DOHH2 (cell line): Measurements from ENCODE around the gene HAL.

Experiments used
- H3F3A ChIP-seq: fragments of 200-600 bp; sonication (generic), shearing (Covaris generic); 2 replicates; pipeline ENCODE4 v1.6.0; 2016; ENCODE audit warnings: antibody characterized with exemption, mild to moderate bottlenecking; ENCODE audit not compliant: control insufficient read depth, insufficient read depth
- H3K27ac ChIP-seq: fragments of 200-600 bp; sonication (generic); 2 replicates; pipeline ENCODE4 v1.5.1; 2014; ENCODE audit warnings: low read depth, mild to moderate bottlenecking, low read length, moderate library complexity
- H3K27me3 ChIP-seq: fragments of 200-600 bp; sonication (generic); 2 replicates; pipeline ENCODE4 v1.6.1; 2014; ENCODE audit warnings: mild to moderate bottlenecking, low read length, mixed read lengths; ENCODE audit not compliant: control insufficient read depth
- H3K36me3 ChIP-seq: fragments of 200-600 bp; sonication (generic); 2 replicates; pipeline ENCODE4 v1.6.1; 2014; ENCODE audit warnings: mild to moderate bottlenecking, low read length, moderate library complexity, mixed read lengths; ENCODE audit not compliant: control insufficient read depth
- H3K4me1 ChIP-seq: fragments of 200-600 bp; sonication (generic); 2 replicates; pipeline ENCODE4 v1.6.1; 2014; ENCODE audit warnings: mild to moderate bottlenecking, low read length, mixed read lengths; ENCODE audit not compliant: control insufficient read depth
- H3K4me2 ChIP-seq: fragments of 200-600 bp; sonication (generic); 2 replicates; pipeline ENCODE4 v1.6.0; 2014; ENCODE audit warnings: mild to moderate bottlenecking, low read length, moderate library complexity
- H3K4me3 ChIP-seq: fragments of 200-600 bp; sonication (generic); 2 replicates; pipeline ENCODE4 v1.5.1; 2014; ENCODE audit warnings: mild to moderate bottlenecking, low read length, mixed read lengths
- H3K79me2 ChIP-seq: fragments of 200-600 bp; sonication (generic); 2 replicates; pipeline ENCODE4 v1.6.1; 2014; ENCODE audit warnings: mild to moderate bottlenecking, low read length, mixed read lengths; ENCODE audit not compliant: control insufficient read depth
- H3K9me2 ChIP-seq: fragments of 200-600 bp; sonication (generic); replicated peaks from 2 replicates; pipeline ENCODE4 v1.6.1; 2014; ENCODE audit warnings: mild to moderate bottlenecking, low read length, mixed read lengths; ENCODE audit not compliant: control insufficient read depth
- H3K9me3 ChIP-seq: fragments of 200-600 bp; sonication (generic); 2 replicates; pipeline ENCODE4 v1.6.1; 2014; ENCODE audit warnings: antibody characterized with exemption, low read length, mixed read lengths; ENCODE audit not compliant: control insufficient read depth, insufficient read depth
- H4K20me1 ChIP-seq: fragments of 200-600 bp; sonication (generic); 2 replicates; pipeline ENCODE4 v1.6.0; 2014; ENCODE audit warnings: low read depth, mild to moderate bottlenecking, antibody characterized with exemption, low read length, moderate library complexity; ENCODE audit not compliant: control insufficient read depth, insufficient read depth
- CTCF ChIP-seq: fragments of 200-600 bp; sonication (generic); IDR thresholded peaks from one replicate; pipeline ENCODE4 v1.5.1; 2014; ENCODE audit warnings: antibody characterized with exemption, mild to moderate bottlenecking, low read depth, low read length; ENCODE audit not compliant: poor library complexity, severe bottlenecking
- EZH2phosphoT487 ChIP-seq: fragments of 200-600 bp; sonication (generic); IDR thresholded peaks from 2 replicates; pipeline ENCODE4 v1.6.1; 2017; ENCODE audit warnings: borderline replicate concordance, mild to moderate bottlenecking, antibody characterized with exemption, low read length, moderate library complexity, mixed read lengths

Gene HAL

GRCh38 chr12:96006727-96007126 is 10.6 kb upstream of the HAL start:
- TF ChIP-seq CTCF, result no peak
- no peak for TF ChIP-seq EZH2phosphoT487
- H3K9me2 ChIP-seq, result no peaks in the 10 kb centered on the region
- H3K4me3 ChIP-seq, result no peak overlapping the region
- H3K36me3 ChIP-seq, result peaks cover 71% of the 10 kb centered on the region
- no peaks in the 10 kb centered on the region for H3K27me3 ChIP-seq
- H3K27ac ChIP-seq, result no peak overlapping the region
- H3F3A ChIP-seq, result no peaks in the 10 kb centered on the region
- no peaks in the 10 kb centered on the region for H3K4me1 ChIP-seq
- H3K79me2 ChIP-seq, result no peaks in the 10 kb centered on the region
- no peaks in the 10 kb centered on the region for H4K20me1 ChIP-seq
- no peak overlapping the region for H3K4me2 ChIP-seq
- H3K9me3 ChIP-seq, result no peaks in the 10 kb centered on the region

- Histone ChIP-seq H3K27me3 (no peaks in the 10 kb centered on the region), H3K79me2 (no peaks in the 10 kb centered on the region), H4K20me1 (no peaks in the 10 kb centered on the region), H3F3A (no peaks in the 10 kb centered on the region), H3K4me3 (no peak overlapping the region), H3K9me3 (no peaks in the 10 kb centered on the region), H3K36me3 (peaks cover 35% of the 10 kb centered on the region), H3K4me2 (no peak overlapping the region), H3K27ac (no peak overlapping the region), H3K4me1 (peaks cover 3% of the 10 kb centered on the region; the same call in 1 of the 2 replicates), H3K9me2 (no peaks in the 10 kb centered on the region)
- TF ChIP-seq CTCF (no peak), EZH2phosphoT487 (no peak)
Observed at GRCh38 chr12:96000858-96001257, 4.7 kb upstream of the HAL start.

GRCh38 chr12:95999484-95999883 is 3.3 kb upstream of the HAL start:
- Histone ChIP-seq H3K27ac (no peak overlapping the region), H3K79me2 (no peaks in the 10 kb centered on the region), H3K4me1 (peaks cover 3% of the 10 kb centered on the region; the same call in 1 of the 2 replicates), H3K9me2 (no peaks in the 10 kb centered on the region), H3K9me3 (no peaks in the 10 kb centered on the region), H3K4me3 (no peak overlapping the region), H3K27me3 (no peaks in the 10 kb centered on the region), H3K36me3 (peaks cover 21% of the 10 kb centered on the region), H4K20me1 (no peaks in the 10 kb centered on the region), H3K4me2 (no peak overlapping the region), H3F3A (no peaks in the 10 kb centered on the region)
- TF ChIP-seq CTCF (no peak), EZH2phosphoT487 (no peak)
